ENCODE data around the gene ZNF556.

Gene ZNF556

GRCh38 chr19:2854849-2855248 lies 12.3 kb upstream of the ZNF556 start:
- no peak for TF ChIP-seq POLR2AphosphoS5 (IDR thresholded peaks at IDR 0.05; ENCODE audit: low read depth)
- TF ChIP-seq SPI1 (IDR thresholded peaks at IDR 0.05; ENCODE audit: borderline replicate concordance, low read depth): no peak
- TF ChIP-seq REST (IDR thresholded peaks at IDR 0.05; ENCODE audit: insufficient replicate concordance, low read depth): no peak
- no peak for TF ChIP-seq CTCF (IDR thresholded peaks at IDR 0.05; ENCODE audit: insufficient read depth, low read length)
- TF ChIP-seq GABPA (IDR thresholded peaks at IDR 0.05; ENCODE audit: low read depth): no peak
- H3K4me3 ChIP-seq (replicated peaks; ENCODE audit: insufficient read depth, low read length): no peak overlapping the region
- H3K27ac ChIP-seq (replicated peaks): no peak overlapping the region
- no peak for DNase-seq (ENCODE audit: low read depth in 1 of 2, low spot score in 1 of 2)
- no peaks in the 10 kb centered on the region for H3K27me3 ChIP-seq (ENCODE audit: insufficient read depth, poor library complexity, severe bottlenecking)

- DNase-seq (ENCODE audit: low read depth in 1 of 2, low spot score in 1 of 2): no peak
- no peak overlapping the region for H3K27ac ChIP-seq (replicated peaks)
- no peaks in the 10 kb centered on the region for H3K27me3 ChIP-seq (ENCODE audit: insufficient read depth, poor library complexity, severe bottlenecking)
- no peak overlapping the region for H3K4me3 ChIP-seq (replicated peaks; ENCODE audit: insufficient read depth, low read length)
- TF ChIP-seq SPI1 (IDR thresholded peaks at IDR 0.05; ENCODE audit: borderline replicate concordance, low read depth) (no peak), POLR2AphosphoS5 (IDR thresholded peaks at IDR 0.05; ENCODE audit: low read depth) (no peak), GABPA (IDR thresholded peaks at IDR 0.05; ENCODE audit: low read depth) (no peak), CTCF (IDR thresholded peaks at IDR 0.05; ENCODE audit: insufficient read depth, low read length) (no peak), REST (IDR thresholded peaks at IDR 0.05; ENCODE audit: insufficient replicate concordance, low read depth) (no peak)
Measured at GRCh38 chr19:2856457-2857050, 10.6 kb upstream of the ZNF556 start.

- Histone ChIP-seq H3K4me3 (replicated peaks; ENCODE audit: insufficient read depth, low read length) (no peak overlapping the region), H3K27me3 (ENCODE audit: insufficient read depth, poor library complexity, severe bottlenecking) (no peaks in the 10 kb centered on the region), H3K27ac (replicated peaks) (no peak overlapping the region)
- no peak for DNase-seq (ENCODE audit: low read depth in 1 of 2, low spot score in 1 of 2)
- TF ChIP-seq REST (IDR thresholded peaks at IDR 0.05; ENCODE audit: insufficient replicate concordance, low read depth): no peak
- no peak for TF ChIP-seq CTCF (IDR thresholded peaks at IDR 0.05; ENCODE audit: insufficient read depth, low read length)
- no peak for TF ChIP-seq POLR2AphosphoS5 (IDR thresholded peaks at IDR 0.05; ENCODE audit: low read depth)
- TF ChIP-seq GABPA (IDR thresholded peaks at IDR 0.05; ENCODE audit: low read depth): no peak
- TF ChIP-seq SPI1 (IDR thresholded peaks at IDR 0.05; ENCODE audit: borderline replicate concordance, low read depth): no peak
Measured at GRCh38 chr19:2858864-2859263, 8.3 kb upstream of the ZNF556 start.

All from HL-60 (cell line).